Measurements from ENCODE around the gene AKTIP.

GRCh38 chr16:53456625-53457024 is 46.4 kb downstream of the AKTIP start:
- TF ChIP-seq, protein P1, sequence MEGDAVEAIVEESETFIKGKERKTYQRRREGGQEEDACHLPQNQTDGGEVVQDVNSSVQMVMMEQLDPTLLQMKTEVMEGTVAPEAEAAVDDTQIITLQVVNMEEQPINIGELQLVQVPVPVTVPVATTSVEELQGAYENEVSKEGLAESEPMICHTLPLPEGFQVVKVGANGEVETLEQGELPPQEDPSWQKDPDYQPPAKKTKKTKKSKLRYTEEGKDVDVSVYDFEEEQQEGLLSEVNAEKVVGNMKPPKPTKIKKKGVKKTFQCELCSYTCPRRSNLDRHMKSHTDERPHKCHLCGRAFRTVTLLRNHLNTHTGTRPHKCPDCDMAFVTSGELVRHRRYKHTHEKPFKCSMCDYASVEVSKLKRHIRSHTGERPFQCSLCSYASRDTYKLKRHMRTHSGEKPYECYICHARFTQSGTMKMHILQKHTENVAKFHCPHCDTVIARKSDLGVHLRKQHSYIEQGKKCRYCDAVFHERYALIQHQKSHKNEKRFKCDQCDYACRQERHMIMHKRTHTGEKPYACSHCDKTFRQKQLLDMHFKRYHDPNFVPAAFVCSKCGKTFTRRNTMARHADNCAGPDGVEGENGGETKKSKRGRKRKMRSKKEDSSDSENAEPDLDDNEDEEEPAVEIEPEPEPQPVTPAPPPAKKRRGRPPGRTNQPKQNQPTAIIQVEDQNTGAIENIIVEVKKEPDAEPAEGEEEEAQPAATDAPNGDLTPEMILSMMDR (IDR thresholded peaks at IDR 0.05) = no peak
- TF ChIP-seq POLR2A (IDR thresholded peaks at IDR 0.05) = no peak
